Limb (tissue), 2 donors: ENCODE data around the gene SREBF2.
A peak's percentile ranks its signal among the peaks of the same experiment; 100 is the strongest.

Experiments used
- DNase-seq, 2 donors: peaks; one replicate each; pipeline ENCODE4 v3.0.0-alpha.2; 2016; ENCODE audit errors: extremely low spot score in 2 of 2

SREBF2 gene

DNA sequence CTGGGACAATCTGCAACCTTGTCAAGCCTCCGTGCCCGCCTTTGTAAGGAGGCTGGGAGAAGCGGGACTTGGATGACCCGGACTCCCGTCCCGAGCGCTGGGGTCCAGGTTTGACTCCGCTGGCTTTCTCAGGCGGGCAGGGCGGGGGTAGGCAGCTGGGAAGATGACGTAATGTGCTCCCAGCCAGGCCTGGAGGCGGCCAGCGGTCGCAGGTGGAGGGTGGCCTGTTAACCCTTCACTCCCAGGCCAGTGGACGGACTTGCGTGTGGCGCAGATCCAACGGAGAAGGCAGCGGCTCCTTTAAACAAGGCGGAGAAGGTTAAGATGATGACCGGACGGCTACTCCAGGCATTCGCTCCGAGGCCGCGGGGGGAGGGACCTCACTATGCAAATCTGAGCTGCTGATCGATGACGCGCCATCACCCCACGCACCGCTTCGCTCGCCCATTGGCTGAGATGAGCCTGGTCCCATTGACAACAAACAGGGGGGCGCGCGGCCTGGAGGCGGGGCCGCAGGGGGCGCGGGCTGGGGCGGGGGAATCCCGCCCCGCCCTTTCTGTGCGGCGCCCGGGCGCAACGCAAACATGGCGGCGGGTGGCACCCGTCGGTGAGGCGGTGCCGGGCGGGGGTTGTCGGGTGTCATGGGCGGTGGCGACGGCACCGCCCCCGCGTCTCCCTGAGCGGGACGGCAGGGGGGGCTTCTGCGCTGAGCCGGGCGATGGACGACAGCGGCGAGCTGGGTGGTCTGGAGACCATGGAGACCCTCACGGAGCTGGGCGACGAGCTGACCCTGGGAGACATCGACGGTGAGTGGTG lies at the start of gene SREBF2:
SREBF2 (plus strand) TSS at position 553 of the 816 bp plus-strand sequence; CDS start at position 719, 166 bp downstream.
- DNase-seq, result peak; percentile 99 to 100

DNA sequence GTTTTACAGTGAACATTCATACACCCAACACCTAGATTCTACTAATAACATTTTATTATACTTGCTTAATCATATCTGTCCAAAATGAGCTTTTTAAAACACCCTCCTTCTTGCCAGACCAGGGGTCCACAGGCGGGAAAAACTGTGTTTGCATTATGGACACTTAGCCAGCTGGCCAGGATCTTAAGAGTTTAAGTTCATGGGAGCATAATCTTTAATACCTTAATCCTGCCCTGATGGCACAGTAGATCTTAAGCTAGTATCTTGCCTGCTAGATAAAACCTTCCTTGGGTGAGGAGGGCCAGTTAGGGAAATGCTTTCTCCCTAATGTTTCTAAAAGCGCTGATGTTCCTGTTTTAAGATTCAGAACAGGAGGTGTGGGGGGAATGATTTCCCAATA lies 45.6 kb upstream of the SREBF2 start:
- DNase-seq, result no peak

- DNase-seq, result no peak
Observed at GRCh38 chr22:41793871-41794270, 39.0 kb upstream of the SREBF2 start.

DNA sequence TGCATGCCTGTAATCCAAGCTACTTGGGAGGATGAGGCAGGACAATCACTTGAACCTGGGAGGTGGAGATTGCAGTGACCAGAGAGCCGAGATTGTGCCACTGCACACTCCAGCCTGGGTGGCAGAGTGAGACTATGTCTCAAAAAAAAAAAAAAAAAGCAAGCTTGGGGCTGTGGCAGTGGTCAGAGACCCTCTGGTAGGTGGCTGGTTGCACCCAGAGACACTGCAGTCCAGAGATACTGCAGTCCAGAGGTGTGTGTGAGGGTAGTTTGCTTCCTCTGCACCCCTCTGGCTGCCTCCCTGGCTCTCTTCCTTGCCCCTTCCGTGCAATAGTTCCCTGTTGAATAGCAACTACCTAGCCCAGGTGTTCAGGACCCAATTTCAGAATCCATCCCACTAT lies 34.2 kb upstream of the SREBF2 start:
- no peak for DNase-seq

DNA sequence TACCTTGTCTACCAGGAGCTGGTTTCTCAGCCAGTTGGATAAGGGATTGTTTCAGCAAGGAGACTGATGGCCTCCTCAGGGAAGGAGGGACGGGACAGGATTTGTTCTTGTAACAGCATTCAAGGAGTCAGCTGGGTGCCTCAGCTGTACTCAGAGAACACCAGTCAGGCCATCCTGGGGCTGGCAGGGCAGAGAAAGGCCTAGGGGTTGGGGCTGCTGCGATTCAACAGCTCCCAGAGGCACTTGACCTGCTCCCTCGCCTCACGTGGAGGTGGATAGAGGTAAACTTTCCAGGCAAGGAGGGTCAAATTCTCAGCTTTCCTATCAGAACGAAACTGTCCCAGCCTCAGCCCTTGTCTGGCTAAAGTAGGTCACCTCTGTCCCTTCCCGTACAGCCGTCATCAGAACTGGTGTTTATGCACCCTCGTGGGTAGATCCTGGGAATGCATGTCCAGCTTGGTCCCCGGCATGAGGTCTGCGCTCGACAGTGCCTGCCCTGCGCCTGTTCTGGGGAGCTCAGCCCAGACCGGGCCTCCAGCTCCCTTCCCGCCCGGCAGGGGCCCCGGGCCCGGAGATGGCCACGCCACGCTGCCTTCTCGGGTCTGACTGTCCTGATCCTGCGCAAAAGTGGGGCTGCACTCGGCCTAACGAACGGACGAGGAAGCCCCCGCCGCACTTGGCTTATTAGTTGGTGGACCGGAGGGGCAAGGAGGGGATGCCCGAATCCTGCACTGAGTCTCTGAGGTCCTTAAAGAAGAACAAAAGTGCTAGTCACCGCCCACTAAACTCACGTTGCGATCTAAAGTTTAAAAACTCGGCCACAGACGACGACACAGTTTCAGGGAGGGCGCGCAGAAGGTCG lies 33.2 kb upstream of the SREBF2 start:
- DNase-seq, result no peak

DNA sequence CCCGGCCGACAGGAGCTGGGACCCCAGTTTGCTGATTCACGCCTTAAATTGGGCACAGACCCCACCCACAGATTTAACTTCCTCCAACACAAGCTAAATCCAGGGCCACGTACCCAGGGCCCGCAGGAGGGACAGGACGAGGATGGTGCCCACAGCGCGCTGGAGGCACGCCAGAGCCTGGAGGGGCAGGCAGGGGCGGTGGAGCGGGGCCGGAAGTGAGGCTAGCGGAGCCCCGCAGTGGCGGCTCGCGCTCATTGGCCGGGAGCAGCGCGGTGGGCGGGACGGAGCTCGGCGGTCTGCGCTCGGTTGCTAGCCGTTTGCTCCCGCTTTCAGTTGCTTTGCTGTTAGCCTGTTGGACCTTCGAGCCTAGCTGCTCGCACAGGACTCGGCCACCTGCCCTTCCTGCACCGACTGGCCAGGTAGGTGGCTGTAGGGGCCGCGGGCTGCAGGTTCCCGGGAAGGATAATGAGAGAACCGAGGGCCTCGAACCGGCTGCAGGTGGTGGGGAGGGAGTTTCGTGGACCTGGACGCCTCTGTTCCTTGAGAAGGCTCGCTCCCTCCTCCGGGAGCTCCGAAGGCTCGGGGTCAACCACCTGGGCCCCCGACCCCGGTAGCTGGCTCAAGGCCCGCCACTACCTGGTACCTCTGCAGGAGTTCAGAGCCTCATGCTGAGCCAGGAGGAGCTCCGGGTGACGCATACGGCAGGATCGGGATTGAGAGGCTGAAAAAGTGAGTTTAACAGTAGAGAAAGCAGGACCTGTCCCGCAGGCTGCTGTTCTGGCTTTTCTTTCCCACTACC lies 32.4 kb upstream of the SREBF2 start, which contains the start of gene CCDC134:
CCDC134 (plus strand) TSS at position 332 of the 799 bp plus-strand sequence. CDS start 8,212 bp downstream, outside the sequence.
- DNase-seq, result peak; percentile 92 to 96

DNA sequence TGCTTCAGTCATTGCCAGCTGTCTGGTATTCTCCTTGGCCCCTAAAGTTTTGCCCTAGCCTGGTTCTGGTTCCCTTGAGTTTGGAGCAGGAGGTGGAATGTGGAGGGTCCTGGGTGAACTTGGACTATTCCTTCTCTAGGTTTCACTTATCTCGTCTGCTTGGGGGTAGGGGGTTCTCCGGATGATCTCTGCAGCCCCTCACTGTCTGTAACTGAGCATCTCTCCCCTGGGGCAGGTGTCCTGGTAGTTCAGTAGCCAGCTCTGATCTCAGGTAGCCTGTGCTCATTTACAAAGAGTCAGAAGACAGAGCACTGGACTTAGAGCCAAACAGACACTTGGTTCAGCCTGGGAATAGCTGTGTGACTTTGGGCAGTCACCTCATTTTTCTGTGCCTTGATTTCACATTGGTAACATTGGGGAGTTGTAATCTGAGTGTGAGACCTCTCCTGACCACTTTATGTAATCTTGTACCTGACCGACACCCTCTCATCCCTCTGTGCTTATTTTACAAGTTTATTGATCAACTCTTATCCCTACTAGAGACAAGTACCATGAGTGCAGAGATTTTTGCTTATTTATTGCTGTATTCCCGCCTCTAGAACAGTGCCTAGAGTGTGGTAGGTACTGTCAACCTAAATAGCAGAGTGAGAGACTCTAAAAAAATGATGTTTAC lies 31.6 kb upstream of the SREBF2 start:
- DNase-seq, result no peak

GRCh38 chr22:41801886-41802285 lies 31.0 kb upstream of the SREBF2 start:
- no peak for DNase-seq

- DNase-seq, result no peak
Observed at GRCh38 chr22:41805639-41806038, 27.3 kb upstream of the SREBF2 start.

DNA sequence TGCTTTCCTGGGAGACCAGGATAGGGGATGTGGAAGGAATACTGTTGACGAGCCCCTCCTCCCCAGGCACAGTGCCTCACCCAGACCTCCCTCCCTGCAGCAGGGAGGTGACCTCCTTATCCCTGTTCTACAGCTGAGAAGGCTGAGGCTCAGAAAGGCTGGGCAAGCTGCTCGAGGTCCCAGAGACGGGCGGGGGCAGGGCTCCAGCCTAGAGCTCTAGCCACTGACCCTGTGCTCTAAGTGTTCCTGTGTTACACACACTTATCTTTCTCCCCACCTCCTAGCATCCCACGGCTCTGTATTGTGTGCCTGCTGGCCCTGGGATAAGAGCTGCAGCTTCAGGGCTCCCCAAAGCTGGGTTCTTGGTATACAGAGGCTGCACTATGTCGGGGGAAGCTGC lies 24.5 kb upstream of the SREBF2 start:
- no peak for DNase-seq

GRCh38 chr22:41810022-41810421 lies 22.9 kb upstream of the SREBF2 start:
- no peak for DNase-seq

- DNase-seq, result no peak
Observed at GRCh38 chr22:41812805-41813545, 19.9 kb upstream of the SREBF2 start.

GRCh38 chr22:41813726-41814410 lies 19.0 kb upstream of the SREBF2 start:
- no peak for DNase-seq

DNA sequence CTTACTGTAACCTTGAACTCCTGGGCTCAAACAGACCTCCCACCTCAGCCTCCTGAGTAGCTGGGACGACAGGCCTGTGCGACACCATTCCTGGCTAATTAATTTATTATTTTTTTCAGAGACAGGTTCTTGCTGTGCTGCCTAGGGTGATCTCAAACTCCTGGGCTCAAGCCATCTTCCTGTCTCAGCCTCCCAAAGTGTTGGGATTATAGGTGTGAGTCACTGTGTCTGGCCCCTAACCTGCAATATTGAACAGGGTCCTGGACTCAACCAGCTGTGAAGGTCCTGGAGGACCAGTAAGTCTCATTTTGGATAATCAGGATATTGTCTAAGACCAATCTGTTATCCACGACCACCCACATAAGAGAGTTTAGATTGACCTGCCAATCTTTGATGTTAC lies 17.2 kb upstream of the SREBF2 start:
- no peak for DNase-seq

- DNase-seq, result no peak
Observed at GRCh38 chr22:41816241-41816640, 16.7 kb upstream of the SREBF2 start.

GRCh38 chr22:41816871-41817270 lies 16.0 kb upstream of the SREBF2 start:
- no peak for DNase-seq

DNA sequence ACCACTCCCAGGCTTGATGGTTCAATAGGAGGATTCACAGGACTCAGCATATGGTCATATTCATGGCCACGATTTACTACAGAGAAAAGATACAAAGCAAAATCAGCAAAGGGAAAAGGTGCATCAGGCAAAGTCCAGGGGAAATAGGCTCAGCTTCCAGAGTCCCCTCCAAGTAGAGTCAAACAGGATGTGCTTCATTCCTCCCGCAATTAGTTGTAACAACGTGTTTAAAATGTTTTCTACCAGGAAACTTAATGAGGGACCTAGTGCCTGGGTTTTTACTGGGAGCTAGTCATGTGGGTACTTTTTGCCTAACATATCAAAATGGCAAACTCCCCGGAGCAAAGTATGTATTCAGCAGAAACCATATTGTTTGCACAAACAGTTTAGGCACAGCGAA lies 14.9 kb upstream of the SREBF2 start:
- DNase-seq, result no peak

DNA sequence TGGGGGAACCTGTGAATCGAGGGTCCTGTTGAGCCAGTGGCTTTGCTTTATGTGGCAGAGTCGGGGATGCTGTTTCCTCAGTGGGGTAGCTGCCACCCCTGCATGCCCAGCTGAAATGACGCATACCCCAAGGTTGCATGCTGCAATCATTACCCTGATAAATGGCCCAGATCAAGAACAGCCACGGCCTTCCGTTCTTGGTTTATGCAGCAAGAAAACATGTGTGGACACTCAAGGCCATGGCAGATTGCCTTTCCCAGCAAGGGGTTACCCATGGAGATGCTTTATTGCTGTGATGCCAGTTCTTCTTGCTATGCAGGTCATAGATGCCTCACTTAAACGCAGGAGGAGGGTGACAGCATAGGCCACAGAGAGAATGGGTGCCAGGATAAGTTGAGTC lies 14.3 kb upstream of the SREBF2 start:
- no peak for DNase-seq

DNA sequence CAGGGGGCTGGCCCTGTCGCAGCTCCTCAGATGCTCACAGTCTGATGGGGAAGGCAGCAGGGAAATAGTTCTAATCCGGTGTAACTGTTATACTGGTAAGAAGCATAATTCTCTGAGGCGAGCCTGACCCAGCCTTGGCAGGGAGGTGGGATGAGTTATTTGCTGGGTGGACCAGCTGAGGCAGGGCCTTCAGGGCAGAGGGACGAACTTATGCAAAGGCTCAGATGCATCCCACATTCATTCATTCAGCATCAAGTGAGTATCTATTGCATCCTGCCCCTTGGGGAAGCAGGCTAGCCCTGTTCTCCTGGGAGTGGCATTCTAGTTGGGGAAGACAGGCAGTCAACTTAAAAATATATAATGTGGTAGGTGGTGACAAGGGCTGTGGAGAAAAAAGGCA lies 13.6 kb upstream of the SREBF2 start:
- no peak for DNase-seq

- DNase-seq, result no peak
Observed at GRCh38 chr22:41820447-41820846, 12.5 kb upstream of the SREBF2 start.
